Right ventricle myocardium superior (tissue), 1 donor: Measurements from ENCODE around the gene CA5A. TPM values are rescaled to one million over a fixed set of nuclear protein-coding genes. Genes with fewer than 3 reads are reported as not detected.
A peak's percentile ranks its signal among the peaks of the same experiment; 100 is the strongest.
"Not testable (repeated sequence)": the region's sequence is repeated elsewhere in the genome, so short reads cannot be mapped to it uniquely, and the experiment has no call there.

ENCODE experiments used
- ATAC-seq: fragments of 200-7000 bp; cut with Tn5 transposase; one replicate; pipeline ENCODE4 v1.9.1; 2020; ENCODE audit warnings: mild to moderate bottlenecking; ENCODE audit not compliant: poor library complexity
- DNase-seq: peaks from one replicate; pipeline ENCODE4 v3.0.0-alpha.2; 2020
- intact Hi-C: fragments of 100-400 bp; cut with DNase I; formaldehyde crosslinking; loops from one replicate; pipeline ENCODE4 v1.11.2; 2022
- total RNA-seq: library from RNA; stranded (reverse); fragmentation: NEBNext Ultra II Directional; extraction: Animal tissue kit (Norgen Biotek cat#: 25700); gene quantifications from one replicate; pipeline ENCODE4 v1.2.1, GENCODE V29; 2021
- donor health status: DM: no; HTN: yes; CAD: no; lungs with severe emphysema.

CA5A gene
- total RNA-seq, 1 donor from 2014 or later = not detected

DNA sequence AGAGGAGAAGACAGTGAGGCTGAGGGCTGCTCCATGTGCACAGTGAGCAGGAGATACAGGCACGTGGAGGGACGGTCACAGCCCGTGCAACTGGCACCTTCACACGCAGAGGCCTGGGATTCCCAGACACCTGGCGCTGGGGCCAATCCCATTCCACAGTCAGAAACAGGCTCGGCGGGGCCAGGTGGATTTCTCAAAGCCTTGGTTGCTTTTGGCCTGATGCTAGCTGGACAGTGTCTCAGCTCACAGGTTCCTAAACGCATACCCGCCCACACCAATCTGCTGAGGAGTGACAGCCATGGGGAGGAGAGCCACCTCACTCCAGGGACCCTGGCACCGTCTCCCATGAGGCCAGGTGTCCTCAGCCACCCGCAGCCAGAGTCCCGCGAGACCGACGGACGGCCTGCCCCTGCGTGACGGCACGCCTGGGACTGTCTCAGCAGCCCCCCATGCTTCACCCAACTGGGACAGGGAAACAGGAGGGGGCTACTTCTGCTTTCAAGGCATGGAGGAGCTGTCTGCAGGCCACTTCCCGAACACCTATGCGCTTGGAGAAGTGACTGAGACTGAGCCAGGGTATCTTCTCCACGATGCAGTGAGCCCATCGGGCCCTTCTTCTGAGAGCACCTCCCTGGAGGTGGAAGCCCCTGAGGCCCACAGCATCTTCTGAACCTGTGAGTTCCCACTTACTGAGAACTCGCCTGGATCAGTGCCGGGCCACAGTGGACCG is 73.6 kb downstream of the CA5A start:
- DNase-seq, intact Hi-C loops, ATAC-seq: not testable (repeated sequence)

GRCh38 chr16:87861300-87862099 is 74.8 kb downstream of the CA5A start:
- DNase-seq, ATAC-seq, intact Hi-C loops: not testable (repeated sequence)

GRCh38 chr16:87860553-87861299 is 75.6 kb downstream of the CA5A start:
- ATAC-seq (peak; percentile 39), DNase-seq (peak; percentile 66)
- intact Hi-C loops = no loop called here

DNA sequence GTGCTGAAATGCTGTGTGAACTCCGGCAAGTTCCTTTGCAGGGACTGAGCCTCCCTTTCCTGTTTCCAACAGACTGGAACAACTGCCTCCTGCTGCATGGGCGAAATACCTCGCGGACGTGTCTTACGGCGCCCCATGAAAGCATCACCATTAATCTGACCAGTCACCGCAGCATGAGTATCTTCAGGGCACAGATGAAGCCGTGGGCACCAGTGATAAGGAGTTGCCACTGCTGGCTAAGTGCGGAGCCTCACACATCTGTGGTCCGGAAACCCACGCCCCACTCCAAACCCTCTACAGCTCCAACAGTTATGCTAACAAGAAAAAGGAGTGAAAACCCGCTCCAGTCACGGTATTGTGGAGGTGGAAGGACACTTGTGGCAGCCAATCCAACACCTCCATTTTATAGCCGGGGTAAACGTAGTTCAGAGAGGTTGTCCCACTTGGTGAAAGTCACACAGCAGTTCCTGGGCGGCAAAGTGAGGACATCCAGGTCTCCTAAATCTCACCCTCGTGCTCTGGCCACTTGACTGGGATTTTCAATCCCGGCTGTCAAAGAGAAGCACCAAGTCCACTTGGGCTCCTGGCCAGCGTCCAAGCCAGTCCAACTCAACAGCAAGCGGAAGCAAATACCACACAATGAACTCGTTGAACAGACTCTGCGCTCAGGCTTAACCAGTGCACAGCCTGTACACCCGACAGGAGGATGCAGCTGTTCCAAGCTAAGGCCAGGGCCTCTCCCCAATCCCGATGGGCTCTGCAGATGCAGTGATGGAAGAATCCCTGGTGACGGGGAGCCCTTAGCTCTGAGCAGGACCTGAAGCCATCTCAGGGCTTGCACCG is 78.0 kb downstream of the CA5A start:
- peak; percentile 18 for ATAC-seq
- intact Hi-C loops = not testable (repeated sequence)
- DNase-seq = peak; percentile 81

GRCh38 chr16:87856791-87857228 is 79.5 kb downstream of the CA5A start:
- ATAC-seq (no peak), DNase-seq (no peak)
- intact Hi-C loops = no loop called here

GRCh38 chr16:87855852-87856715 is 80.2 kb downstream of the CA5A start:
- ATAC-seq (peak; percentile 12), DNase-seq (peak; percentile 82)
- intact Hi-C loops = no loop called here

GRCh38 chr16:87854907-87855683 is 81.2 kb downstream of the CA5A start:
- DNase-seq (no peak), ATAC-seq (no peak)
- intact Hi-C loops = no loop called here

DNA sequence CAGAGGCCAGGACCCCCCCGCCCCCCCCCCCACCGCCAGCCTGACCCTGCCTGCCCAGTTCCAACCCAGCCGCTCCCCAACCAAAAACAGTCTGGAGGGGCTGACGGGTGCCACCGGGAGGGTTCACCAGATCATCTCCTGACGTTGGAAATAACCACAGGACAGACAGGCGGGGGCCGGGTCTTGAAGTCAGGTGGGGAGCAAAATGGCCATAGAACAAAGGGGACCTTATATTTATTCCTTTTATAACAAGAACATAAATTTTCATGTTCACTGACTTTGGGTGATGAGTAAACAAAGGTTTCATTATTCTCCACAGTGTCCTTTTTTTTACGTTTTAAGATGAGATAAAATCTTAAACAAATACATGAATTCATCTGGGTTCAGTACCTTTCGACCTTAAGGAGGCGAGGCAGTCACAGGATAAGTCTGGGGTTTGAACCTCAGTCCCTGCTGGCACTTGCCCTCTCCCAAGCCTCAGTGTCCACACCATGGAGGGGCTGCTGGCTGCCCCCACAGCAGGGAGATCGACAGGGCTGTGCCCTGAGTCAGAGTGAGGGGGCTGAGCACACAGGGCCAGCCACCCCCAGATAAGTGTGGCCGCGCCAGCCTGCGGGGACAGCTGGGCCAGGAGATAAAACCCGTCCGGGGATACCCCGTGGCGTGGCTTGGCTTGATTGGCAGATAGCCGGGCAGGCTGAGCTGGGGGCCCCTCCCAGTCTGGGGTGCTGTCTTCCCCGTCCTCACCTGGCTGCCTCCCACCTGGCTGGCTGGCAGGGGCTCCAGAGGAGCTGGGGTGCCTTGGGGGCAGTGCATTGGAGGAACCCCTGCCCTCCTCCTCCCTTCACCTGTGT is 82.0 kb downstream of the CA5A start:
- no peak for DNase-seq
- intact Hi-C loops = no loop called here
- no peak for ATAC-seq

- ATAC-seq (peak; percentile 92), DNase-seq (peak; percentile 96)
- intact Hi-C loops = no loop called here
Observed at GRCh38 chr16:87853411-87854052, 82.8 kb downstream of the CA5A start.

GRCh38 chr16:87851601-87852000 is 84.7 kb downstream of the CA5A start:
- intact Hi-C loops = no loop called here
- DNase-seq (no peak), ATAC-seq (no peak)

GRCh38 chr16:87851141-87851587 is 85.2 kb downstream of the CA5A start:
- no peak for ATAC-seq
- DNase-seq = no peak
- intact Hi-C loops = no loop called here

GRCh38 chr16:87850009-87851006 is 86.0 kb downstream of the CA5A start:
- ATAC-seq (peak; percentile 24), DNase-seq (peak; percentile 77)
- intact Hi-C loops = no loop called here

DNA sequence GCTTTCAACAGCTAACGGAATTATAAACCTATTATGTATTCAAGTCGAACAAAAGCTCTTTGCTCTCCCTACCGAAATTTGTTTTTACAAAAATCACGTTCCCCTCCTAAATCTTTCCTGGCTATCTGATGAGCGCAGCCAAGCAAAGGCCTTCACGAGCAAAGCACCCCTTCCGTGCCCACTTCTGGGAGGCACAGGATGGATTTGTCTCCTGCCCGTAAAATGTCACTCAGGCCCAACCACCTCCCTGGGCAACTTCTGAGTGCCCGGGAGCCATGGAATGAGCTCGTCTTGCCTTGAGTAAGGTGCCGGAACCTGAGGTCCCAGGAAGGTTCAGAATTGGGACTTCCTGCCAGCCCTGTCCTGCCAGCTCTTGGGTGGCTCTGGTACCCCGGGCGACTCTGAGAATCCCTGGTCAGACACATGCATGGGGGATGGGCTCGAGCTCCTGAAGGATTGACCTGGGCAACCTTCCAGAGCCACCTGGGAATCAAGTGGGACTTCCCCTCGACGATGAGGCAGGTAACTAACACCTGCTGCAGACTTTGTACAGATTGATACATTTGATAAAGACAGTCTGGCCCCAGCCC is 86.8 kb downstream of the CA5A start:
- no peak for DNase-seq
- intact Hi-C loops = no loop called here
- no peak for ATAC-seq
